ENCODE data around the gene MAPK11. TPM values are rescaled to one million over a fixed set of nuclear protein-coding genes. Genes with fewer than 3 reads are reported as not detected.

The MAPK11 gene
- total and polyA plus RNA-seq, 9 of the 15 experiments (the other 6 are each of a cell fraction or from before 2014, with no cell fraction given) = 0.06 to 14.6 (median 5.3) TPM

GRCh38 chr22:50305393-50305922 is 35.3 kb upstream of the MAPK11 start:
- Histone ChIP-seq H3K4me2 (ENCODE audit: insufficient read depth, low read length) (no peak overlapping the region), H3K4me1 (replicated peaks in 1 of 2; ENCODE audit: control insufficient read depth in 2 of 2, insufficient read depth in 2 of 2, low read length in 2 of 2) (peaks cover 34 to 94% of the 10 kb centered on the region in 2 experiments), H3K27ac (ENCODE audit: extremely low read depth, low read depth, low read length) (peak overlapping the region; percentile 62; the same call in 2 of the 3 replicates), H3K79me2 (ENCODE audit: control insufficient read depth, insufficient read depth, low read length) (peaks cover 52% of the 10 kb centered on the region), H3K9ac (ENCODE audit: insufficient read depth in 1 of 2, low read depth in 2 of 2, low read length in 2 of 2) (peak overlapping the region in 1 of 2 experiments; percentile 91; a peak in 2 of 4 replicates), H4K20me1 (replicated peaks; ENCODE audit: control insufficient read depth, insufficient read depth, low read length) (no peaks in the 10 kb centered on the region), H3K27me3 (ENCODE audit: control insufficient read depth in 2 of 2, insufficient read depth in 2 of 2, low read length in 2 of 2) (no peaks in the 10 kb centered on the region), H3K4me3 (peak overlapping the region; percentile 59; the same call in 1 of the 2 replicates), H3K9me3 (replicated peaks; ENCODE audit: control insufficient read depth, insufficient read depth, low read depth, low read length) (no peaks in the 10 kb centered on the region), H2AFZ (ENCODE audit: low read depth, low read length) (no peak overlapping the region), H3K36me3 (ENCODE audit: control insufficient read depth, insufficient read depth, low read length) (no peaks in the 10 kb centered on the region), H3K9me1 (ENCODE audit: control insufficient read depth, insufficient read depth, low read length) (no peaks in the 10 kb centered on the region)
- in situ Hi-C loops (cut with MboI) = no loop called here
- WGBS (ENCODE audit: insufficient coverage, low coverage, missing lambda C conversion rate) = 71% methylated on average over 5 of the region's 14 CpGs
- FAIRE-seq (no peak), DNase-seq (ENCODE audit: extremely low read depth in 1 of 4, low spot score in 3 of 4) (no peak), ATAC-seq (no peak)
- BruUV-seq (replicated peaks) = no TSS peak
- POLR2A ChIA-PET = interaction anchor here (2.5 kb wide), 1 partner anchor 12 kb away, joined by 11 read pairs; no protein-coding TSS in a partner anchor
- intact Hi-C loops (cut with micrococcal nuclease) = no loop called here
- CTCF ChIA-PET (ENCODE audit: low intra/inter-chr PET ratio) = no interaction called here
- TF ChIP-seq ZNF347 (CRISPR knock-in tag; IDR thresholded peaks at IDR 0.05; ENCODE audit: low read depth) (no peak), SIRT6 (IDR thresholded peaks at IDR 0.05; ENCODE audit: low read depth, low read length) (no peak), ZBTB33 (CRISPR knock-in tag; IDR thresholded peaks at IDR 0.05) (peak; percentile 69), ZNF274 (IDR thresholded peaks at IDR 0.05; ENCODE audit: borderline replicate concordance, low read depth, low read length) (no peak), PBX2 (CRISPR knock-in tag; IDR thresholded peaks at IDR 0.05; ENCODE audit: low read depth) (no peak), PBX2 (tag; conservative IDR thresholded peaks at IDR 0.05; ENCODE audit: low read depth) (no peak), RAD21 (CRISPR knock-in tag; conservative IDR thresholded peaks at IDR 0.05 in 1 of 2, IDR thresholded peaks at IDR 0.05 in 1 of 2) (no peak), U2AF1 (optimal IDR thresholded peaks at IDR 0.05; ENCODE audit: low read depth, low read length) (no peak), GATAD2A (IDR thresholded peaks at IDR 0.05) (no peak), AFF1 (IDR thresholded peaks at IDR 0.05; ENCODE audit: low read depth in 1 of 2, partially characterized antibody in 2 of 2) (no peak), BRCA1 (IDR thresholded peaks at IDR 0.05) (no peak), BRCA1 (CRISPR knock-in tag; IDR thresholded peaks at IDR 0.05) (no peak), SMARCC2 (IDR thresholded peaks at IDR 0.05; ENCODE audit: low read depth) (no peak), BHLHE40 (IDR thresholded peaks at IDR 0.05; ENCODE audit: low read length) (no peak), CC2D1A (IDR thresholded peaks at IDR 0.05) (no peak)

Measured in K562 (cell line).